Activated CD4-positive, alpha-beta T cell treated with anti-CD3 and anti-CD28 coated beads, Interleukin-2, amount 10 ng/mL, durations not matched to agents 7 days and 5 days (primary cell): Measurements from ENCODE around the gene DIDO1. TPM values are rescaled to one million over a fixed set of nuclear protein-coding genes. Genes with fewer than 3 reads are reported as not detected.
A peak's percentile ranks its signal among the peaks of the same experiment; 100 is the strongest.

Experiments used
- CTCF ChIA-PET: fragments of 350-600 bp; sonication (Branson Sonifier 250); formaldehyde crosslinking; loops from one replicate; lab custom pipeline; 2021; ENCODE audit warnings: antibody characterized with exemption; lab: Charles Lee
- POLR2A ChIA-PET: fragments of 350-600 bp; sonication (Branson Sonifier 250); formaldehyde crosslinking; loops from one replicate; lab custom pipeline; 2021; ENCODE audit warnings: antibody characterized with exemption; lab: Charles Lee
- DNase-seq: peaks from one replicate; pipeline ENCODE4 v3.0.0-alpha.2; 2020
- H3K27ac Mint-ChIP-seq: one replicate; pipeline ENCODE4 v1.8.0; 2021; ENCODE audit warnings: mild to moderate bottlenecking, moderate library complexity, mixed read lengths
- H3K27me3 Mint-ChIP-seq: one replicate; pipeline ENCODE4 v1.8.0; 2021; ENCODE audit warnings: mixed read lengths
- H3K36me3 Mint-ChIP-seq: one replicate; pipeline ENCODE4 v1.8.0; 2021; ENCODE audit warnings: low read depth, mixed read lengths
- H3K4me1 Mint-ChIP-seq: one replicate; pipeline ENCODE4 v1.8.0; 2021; ENCODE audit warnings: mixed read lengths
- H3K4me3 Mint-ChIP-seq: one replicate; pipeline ENCODE4 v1.8.0; 2021; ENCODE audit warnings: mild to moderate bottlenecking, moderate library complexity, mixed read lengths
- H3K9me3 Mint-ChIP-seq: one replicate; pipeline ENCODE4 v1.8.0; 2021; ENCODE audit warnings: mixed read lengths
- total RNA-seq, 2 experiments: library from RNA; stranded (reverse); gene quantifications; one replicate each; pipeline ENCODE4 v1.2.3, GENCODE V29; 2021

Gene DIDO1
- total RNA-seq, 2 experiments from 2014 or later, result 78.3 to 79.4 TPM

DNA sequence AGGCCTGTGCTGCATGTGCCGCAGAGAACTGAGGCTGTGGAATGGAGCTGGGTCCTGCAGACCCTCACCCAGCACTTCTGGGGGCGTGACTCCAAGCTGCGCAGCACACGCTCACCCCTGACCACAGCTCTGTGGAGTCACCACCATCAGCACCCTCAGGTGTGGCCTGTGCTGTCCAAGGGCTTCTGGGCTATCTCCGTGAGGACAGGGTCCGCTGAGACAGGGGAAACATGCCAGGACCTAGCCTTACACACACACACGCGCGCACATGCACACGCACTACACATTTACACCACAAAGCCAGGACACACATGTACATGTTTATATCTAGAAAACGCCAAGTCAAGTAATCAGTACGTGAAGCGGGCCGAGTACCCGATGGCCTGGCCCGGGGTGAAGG lies 37.9 kb downstream of the DIDO1 start:
- POLR2A ChIA-PET, result no interaction called here
- CTCF ChIA-PET, result interaction anchor here (1.2 kb wide), 1 partner anchor 9 kb away, joined by 4 read pairs; no protein-coding TSS in a partner anchor
- no peak for DNase-seq
- Mint-ChIP-seq H3K4me1 (peaks cover 46% of the 10 kb centered on the region), H3K27me3 (no peaks in the 10 kb centered on the region), H3K27ac (no peak overlapping the region), H3K36me3 (peaks cover 62% of the 10 kb centered on the region), H3K9me3 (no peaks in the 10 kb centered on the region), H3K4me3 (no peak overlapping the region)

DNA sequence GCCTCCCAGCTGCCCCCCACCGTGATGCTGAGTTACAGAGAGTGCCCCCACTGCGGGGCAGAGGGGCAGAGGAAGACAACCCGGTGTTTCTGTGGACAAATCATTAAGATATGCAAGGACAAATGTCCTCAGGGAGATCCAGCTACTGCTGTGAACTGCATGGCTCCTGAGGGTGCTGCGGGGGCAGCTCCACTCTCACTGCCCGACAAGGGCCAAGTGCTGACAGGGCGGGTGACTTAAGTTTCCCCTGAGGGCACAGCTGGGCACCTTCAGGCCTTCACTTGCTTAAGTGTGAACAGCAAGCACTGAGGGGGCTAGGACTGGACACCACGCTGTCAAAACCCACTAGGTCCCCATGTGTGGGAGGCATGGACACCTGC lies 38.5 kb downstream of the DIDO1 start:
- H3K27me3 Mint-ChIP-seq, result no peaks in the 10 kb centered on the region
- H3K9me3 Mint-ChIP-seq, result no peaks in the 10 kb centered on the region
- ChIA-PET POLR2A (no interaction called here), CTCF (interaction anchor here (1.0 to 1.8 kb wide), 3 partner anchors 10 to 84 kb away, joined by 4 to 5 read pairs (median 4); no protein-coding TSS in a partner anchor)
- H3K27ac Mint-ChIP-seq, result no peak overlapping the region
- no peak overlapping the region for H3K4me3 Mint-ChIP-seq
- H3K4me1 Mint-ChIP-seq, result peaks cover 41% of the 10 kb centered on the region
- peaks cover 57% of the 10 kb centered on the region for H3K36me3 Mint-ChIP-seq
- DNase-seq, result no peak

DNA sequence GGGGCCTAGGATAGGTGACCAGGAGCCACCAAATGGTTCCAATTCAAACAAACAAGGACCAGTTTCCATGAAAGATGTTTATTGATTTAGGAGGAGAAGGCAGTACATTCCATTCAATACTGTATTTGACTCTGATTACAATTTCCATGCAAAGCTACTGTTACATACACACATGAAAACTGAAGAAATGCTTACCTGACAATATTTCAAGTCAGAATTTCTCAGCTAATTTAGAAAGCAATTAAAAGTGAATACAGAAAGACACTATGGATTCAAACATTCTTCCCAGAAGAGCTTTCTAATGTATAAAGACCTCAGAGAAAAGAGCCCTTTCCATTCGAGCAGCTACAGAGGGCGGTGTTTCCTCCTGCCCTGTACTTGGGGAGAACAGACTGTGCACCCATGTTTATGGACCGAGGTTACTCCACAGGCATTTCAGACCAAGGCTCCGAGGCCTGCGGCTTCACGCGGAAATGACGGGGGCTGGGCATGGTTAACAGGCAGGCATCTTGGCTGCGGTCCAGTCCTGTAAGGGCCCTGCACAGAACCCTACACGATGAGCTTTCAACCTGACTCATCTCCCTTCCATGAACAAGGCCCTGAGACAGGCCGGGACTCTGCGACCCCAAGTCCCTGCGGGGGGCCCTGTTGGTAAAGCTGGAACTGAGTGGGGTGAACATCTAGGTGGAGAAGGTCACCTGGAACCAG lies 39.0 kb downstream of the DIDO1 start:
- ChIA-PET CTCF (interaction anchor here (0.8 to 1.8 kb wide), 4 partner anchors 10 to 85 kb away, joined by 3 to 5 read pairs (median 4); no protein-coding TSS in a partner anchor), POLR2A (no interaction called here)
- H3K4me3 Mint-ChIP-seq, result no peak overlapping the region
- DNase-seq, result peak; percentile 23
- H3K9me3 Mint-ChIP-seq, result no peaks in the 10 kb centered on the region
- H3K27ac Mint-ChIP-seq, result peak overlapping the region; percentile 13
- H3K27me3 Mint-ChIP-seq, result no peaks in the 10 kb centered on the region
- peaks cover 36% of the 10 kb centered on the region for H3K4me1 Mint-ChIP-seq
- H3K36me3 Mint-ChIP-seq, result peaks cover 52% of the 10 kb centered on the region

DNA sequence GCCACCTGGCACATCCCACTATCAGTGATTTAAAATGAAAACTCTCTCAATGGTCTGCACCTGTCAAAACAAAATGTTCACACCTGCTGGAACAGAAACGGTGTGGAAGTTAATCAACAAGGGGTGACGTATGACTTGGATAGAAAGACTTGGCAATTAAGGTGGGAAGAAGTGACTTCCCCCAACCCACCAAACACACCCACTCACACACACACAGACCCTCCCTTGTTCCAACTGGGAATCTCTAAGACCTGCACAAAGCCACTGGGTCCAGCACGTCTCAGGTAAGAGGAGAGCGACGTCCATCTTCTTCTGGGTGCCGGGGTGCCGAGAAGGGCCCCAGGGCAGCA lies 39.6 kb downstream of the DIDO1 start:
- no peaks in the 10 kb centered on the region for H3K9me3 Mint-ChIP-seq
- H3K27me3 Mint-ChIP-seq, result no peaks in the 10 kb centered on the region
- H3K27ac Mint-ChIP-seq, result peak overlapping the region; percentile 52
- peaks cover 52% of the 10 kb centered on the region for H3K36me3 Mint-ChIP-seq
- peaks cover 29% of the 10 kb centered on the region for H3K4me1 Mint-ChIP-seq
- no peak for DNase-seq
- H3K4me3 Mint-ChIP-seq, result no peak overlapping the region
- ChIA-PET POLR2A (no interaction called here), CTCF (interaction anchor here (0.8 to 1.8 kb wide), 3 partner anchors 9 to 86 kb away, joined by 3 to 5 read pairs (median 4); no protein-coding TSS in a partner anchor)

DNA sequence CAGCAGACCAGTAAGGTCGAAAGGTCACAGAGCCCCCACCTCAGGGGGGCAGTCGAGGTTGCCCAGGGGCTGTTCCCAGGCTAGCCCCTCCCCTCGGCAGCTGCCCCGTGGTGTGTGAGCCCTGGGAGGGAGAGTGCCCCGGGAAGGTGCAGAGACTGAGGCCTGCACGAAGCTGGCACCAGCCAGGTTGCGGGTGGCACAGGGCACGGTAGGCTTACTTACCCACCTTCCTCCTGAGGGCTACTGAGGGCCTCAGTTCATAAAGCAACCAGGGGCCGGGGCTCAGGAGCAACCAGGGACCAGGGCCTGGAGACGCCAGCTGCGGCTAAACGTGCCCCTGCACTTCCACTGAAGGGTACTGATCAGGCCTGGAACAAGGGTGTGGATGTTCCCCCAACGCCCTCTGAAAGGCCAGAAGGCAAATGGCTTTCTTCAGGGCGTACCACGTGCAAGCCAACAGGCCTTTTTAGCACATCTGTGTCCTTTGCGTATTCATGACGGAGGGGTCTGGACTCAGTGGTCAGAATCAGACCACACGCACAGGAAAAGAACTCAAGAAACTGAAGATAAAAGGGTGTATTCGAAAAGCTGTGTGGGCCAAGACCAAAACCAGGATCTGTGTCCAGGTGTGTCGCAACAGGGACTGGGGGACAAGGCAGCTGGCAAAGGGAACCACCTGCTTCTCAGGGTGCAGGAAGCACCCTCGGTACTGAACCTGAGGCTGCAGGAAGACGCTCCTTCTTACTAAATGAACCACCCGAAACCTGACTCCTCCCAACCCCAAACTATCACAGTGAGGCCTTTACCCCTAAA lies 40.2 kb downstream of the DIDO1 start:
- peak overlapping the region; percentile 52 for H3K27ac Mint-ChIP-seq
- CTCF ChIA-PET, result interaction anchor here (1.0 to 1.8 kb wide), 2 partner anchors 15 to 22 kb away, joined by 3 to 5 read pairs; no protein-coding TSS in a partner anchor
- POLR2A ChIA-PET, result no interaction called here
- no peak overlapping the region for H3K4me3 Mint-ChIP-seq
- DNase-seq, result no peak
- H3K27me3 Mint-ChIP-seq, result no peaks in the 10 kb centered on the region
- H3K36me3 Mint-ChIP-seq, result peaks cover 51% of the 10 kb centered on the region
- peaks cover 24% of the 10 kb centered on the region for H3K4me1 Mint-ChIP-seq
- no peaks in the 10 kb centered on the region for H3K9me3 Mint-ChIP-seq

DNA sequence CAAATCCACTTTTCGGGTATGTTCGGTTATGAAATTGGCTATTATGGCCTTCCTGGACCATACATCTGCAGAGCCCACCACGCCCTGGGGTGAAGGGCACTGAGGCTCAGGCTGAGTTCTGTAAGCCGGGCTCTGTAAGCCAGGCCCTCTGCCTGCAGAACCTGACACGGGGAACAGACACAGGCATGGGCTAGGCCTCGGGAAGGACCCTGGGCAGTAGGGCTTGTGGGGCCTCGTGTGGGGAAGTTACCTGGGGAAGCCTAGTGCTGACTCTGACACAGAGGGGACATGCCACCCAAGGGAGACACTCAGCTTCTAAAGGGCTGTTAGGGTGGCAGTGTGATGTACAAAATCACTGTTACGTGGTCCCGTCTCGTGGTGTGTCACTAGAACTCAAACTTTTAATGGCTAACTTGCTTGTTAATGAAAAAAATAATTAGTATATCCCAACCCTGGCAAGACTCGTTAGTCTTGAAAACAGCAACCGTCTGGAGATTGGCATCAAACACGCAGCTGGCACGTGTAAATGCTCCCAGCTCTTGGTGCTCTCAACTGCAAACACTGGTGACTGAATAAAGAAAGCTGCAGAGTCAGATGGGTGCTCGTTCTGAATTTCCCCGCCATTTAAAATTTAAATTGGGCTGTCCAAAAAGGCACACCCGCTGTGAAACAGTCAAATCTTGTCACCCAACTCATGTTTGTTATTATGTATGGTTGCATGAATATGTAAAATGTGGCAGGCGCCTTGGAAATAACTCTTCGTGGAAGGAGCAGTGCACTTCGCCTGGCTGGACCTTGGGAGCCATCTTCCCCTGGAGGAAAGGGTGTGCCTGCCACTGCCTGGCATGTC lies 41.0 kb downstream of the DIDO1 start:
- Mint-ChIP-seq H3K4me1 (peaks cover 16% of the 10 kb centered on the region), H3K4me3 (no peak overlapping the region), H3K36me3 (peaks cover 44% of the 10 kb centered on the region), H3K27ac (no peak overlapping the region), H3K9me3 (no peaks in the 10 kb centered on the region), H3K27me3 (no peaks in the 10 kb centered on the region)
- no peak for DNase-seq
- POLR2A ChIA-PET, result no interaction called here
- CTCF ChIA-PET, result interaction anchor here (0.7 to 1.0 kb wide), 2 partner anchors 11 to 23 kb away, joined by 3 read pairs; no protein-coding TSS in a partner anchor

DNA sequence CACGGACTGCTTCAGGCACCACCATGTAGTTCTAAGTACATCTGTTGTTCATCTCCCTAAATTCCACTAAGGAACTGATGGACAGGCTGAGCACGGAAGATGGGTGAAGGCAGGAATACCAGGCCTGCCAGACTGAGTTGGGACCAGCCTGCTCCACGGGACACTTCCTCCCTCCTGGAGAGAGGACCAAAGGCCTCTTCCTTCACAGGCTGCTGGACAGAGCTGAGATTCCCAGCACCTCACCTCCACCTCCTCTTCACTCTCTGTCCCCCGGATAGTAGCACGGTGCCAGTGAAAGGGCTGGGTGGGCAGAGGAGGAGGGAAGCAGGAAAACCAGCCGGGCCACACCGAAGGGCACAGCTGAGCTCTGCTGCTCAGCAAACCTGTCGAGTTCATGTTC lies 41.7 kb downstream of the DIDO1 start:
- H3K4me1 Mint-ChIP-seq, result peaks cover 15% of the 10 kb centered on the region
- ChIA-PET CTCF (interaction anchor here (0.7 kb wide), 1 partner anchor 10 kb away, joined by 3 read pairs; no protein-coding TSS in a partner anchor), POLR2A (no interaction called here)
- no peak overlapping the region for H3K27ac Mint-ChIP-seq
- no peak for DNase-seq
- no peaks in the 10 kb centered on the region for H3K27me3 Mint-ChIP-seq
- H3K9me3 Mint-ChIP-seq, result no peaks in the 10 kb centered on the region
- peaks cover 37% of the 10 kb centered on the region for H3K36me3 Mint-ChIP-seq
- H3K4me3 Mint-ChIP-seq, result no peak overlapping the region

DNA sequence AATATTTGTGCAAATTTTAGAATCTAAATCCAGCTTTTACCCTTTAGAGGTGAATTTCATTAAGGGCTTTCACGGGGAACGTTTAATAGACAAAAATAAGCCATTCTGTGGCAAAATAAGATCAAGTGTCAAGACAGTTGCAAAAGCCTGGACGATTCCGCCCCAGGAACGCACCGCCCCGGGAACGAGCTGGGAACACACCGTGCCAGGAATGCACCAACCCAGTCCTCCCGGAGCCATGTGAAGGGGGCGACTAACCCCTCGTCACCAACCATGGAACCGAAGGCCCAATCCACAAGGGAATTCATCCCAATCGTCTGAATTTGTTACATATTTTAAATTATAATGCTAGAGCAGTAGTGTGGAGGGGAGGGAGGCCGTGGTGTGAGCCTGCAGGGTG lies 43.9 kb downstream of the DIDO1 start:
- peaks cover 17% of the 10 kb centered on the region for H3K4me1 Mint-ChIP-seq
- DNase-seq, result no peak
- ChIA-PET CTCF (no interaction called here), POLR2A (no interaction called here)
- H3K4me3 Mint-ChIP-seq, result no peak overlapping the region
- no peaks in the 10 kb centered on the region for H3K9me3 Mint-ChIP-seq
- no peak overlapping the region for H3K27ac Mint-ChIP-seq
- no peaks in the 10 kb centered on the region for H3K27me3 Mint-ChIP-seq
- peaks cover 24% of the 10 kb centered on the region for H3K36me3 Mint-ChIP-seq

DNA sequence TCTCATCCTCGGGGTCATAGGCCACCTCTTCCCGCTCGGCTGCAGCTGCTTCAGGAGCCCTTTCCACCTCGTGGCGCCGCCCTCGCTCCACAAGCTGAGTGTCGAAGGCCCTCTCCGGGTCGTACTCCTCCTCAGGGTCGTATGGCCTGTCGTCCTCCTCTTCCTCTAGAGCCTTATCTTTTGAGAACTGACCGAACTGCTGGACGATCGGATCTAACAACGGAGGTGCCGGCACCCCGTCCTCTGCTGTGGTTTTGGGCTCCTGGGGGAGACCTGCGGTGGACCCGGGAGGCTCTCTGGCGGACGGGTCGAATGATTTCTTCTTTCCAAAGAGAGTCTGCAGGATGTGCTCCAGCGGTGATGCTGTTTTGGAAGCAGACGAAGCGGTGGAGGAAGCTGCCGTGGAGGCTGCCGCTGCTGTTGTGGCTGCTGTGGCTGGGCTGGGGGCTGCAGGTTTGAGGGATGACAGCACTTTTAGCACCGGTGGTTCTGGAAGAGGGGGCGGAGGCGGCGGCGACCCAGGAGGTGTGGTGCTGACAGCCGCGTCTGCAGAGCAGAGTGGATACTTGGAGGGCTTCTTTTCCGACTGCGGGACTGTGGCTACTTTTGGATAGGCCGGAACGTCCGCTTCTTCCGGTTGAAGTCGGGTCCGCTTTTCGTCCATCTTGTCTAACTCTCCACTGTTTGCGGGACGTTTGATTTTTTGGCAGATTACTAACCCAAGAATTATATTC lies 44.5 kb downstream of the DIDO1 start:
- Mint-ChIP-seq H3K9me3 (no peaks in the 10 kb centered on the region), H3K27ac (no peak overlapping the region), H3K27me3 (no peaks in the 10 kb centered on the region), H3K36me3 (peaks cover 18% of the 10 kb centered on the region), H3K4me1 (peaks cover 11% of the 10 kb centered on the region), H3K4me3 (no peak overlapping the region)
- ChIA-PET POLR2A (no interaction called here), CTCF (no interaction called here)
- DNase-seq, result no peak

DNA sequence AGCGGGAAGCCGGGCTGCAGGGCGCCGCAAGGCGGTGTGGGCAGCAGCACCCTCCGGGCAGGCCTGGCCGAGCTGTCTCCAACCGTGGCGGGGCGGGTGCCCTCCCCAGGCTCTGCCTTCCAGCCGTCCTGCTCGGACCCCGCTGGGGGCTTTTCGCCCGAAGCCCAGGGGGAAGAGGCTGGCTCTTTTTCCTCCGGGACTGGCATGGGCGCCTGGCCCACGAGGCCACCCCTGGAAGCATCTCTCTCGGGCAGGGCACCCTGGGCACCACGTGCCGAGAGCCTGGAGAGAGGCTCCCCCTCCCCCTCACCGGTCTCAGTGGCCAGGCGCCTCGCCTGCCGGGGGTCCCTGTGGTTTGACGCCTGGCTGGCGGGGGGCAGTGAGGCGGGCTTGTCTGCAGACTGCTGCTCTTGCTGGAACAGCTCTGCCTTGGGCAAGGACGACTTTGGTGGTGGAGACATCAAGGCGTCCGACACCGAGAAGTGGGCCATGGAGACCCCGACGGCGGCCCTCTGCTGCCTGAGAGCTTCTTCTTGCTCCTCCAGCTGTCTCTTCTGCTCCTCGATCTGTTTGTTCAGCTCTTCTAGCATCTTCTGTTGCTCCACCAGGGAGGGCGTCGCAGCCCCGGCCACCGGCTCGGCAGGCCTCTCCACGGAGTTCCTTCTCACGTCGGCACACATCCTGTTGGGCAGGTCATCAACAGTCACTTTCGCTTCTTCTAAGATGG lies 45.2 kb downstream of the DIDO1 start:
- ChIA-PET POLR2A (no interaction called here), CTCF (no interaction called here)
- no peak for DNase-seq
- no peaks in the 10 kb centered on the region for H3K27me3 Mint-ChIP-seq
- H3K36me3 Mint-ChIP-seq, result peaks cover 11% of the 10 kb centered on the region
- no peaks in the 10 kb centered on the region for H3K9me3 Mint-ChIP-seq
- H3K4me1 Mint-ChIP-seq, result peaks cover 4% of the 10 kb centered on the region
- no peak overlapping the region for H3K27ac Mint-ChIP-seq
- H3K4me3 Mint-ChIP-seq, result no peak overlapping the region

DNA sequence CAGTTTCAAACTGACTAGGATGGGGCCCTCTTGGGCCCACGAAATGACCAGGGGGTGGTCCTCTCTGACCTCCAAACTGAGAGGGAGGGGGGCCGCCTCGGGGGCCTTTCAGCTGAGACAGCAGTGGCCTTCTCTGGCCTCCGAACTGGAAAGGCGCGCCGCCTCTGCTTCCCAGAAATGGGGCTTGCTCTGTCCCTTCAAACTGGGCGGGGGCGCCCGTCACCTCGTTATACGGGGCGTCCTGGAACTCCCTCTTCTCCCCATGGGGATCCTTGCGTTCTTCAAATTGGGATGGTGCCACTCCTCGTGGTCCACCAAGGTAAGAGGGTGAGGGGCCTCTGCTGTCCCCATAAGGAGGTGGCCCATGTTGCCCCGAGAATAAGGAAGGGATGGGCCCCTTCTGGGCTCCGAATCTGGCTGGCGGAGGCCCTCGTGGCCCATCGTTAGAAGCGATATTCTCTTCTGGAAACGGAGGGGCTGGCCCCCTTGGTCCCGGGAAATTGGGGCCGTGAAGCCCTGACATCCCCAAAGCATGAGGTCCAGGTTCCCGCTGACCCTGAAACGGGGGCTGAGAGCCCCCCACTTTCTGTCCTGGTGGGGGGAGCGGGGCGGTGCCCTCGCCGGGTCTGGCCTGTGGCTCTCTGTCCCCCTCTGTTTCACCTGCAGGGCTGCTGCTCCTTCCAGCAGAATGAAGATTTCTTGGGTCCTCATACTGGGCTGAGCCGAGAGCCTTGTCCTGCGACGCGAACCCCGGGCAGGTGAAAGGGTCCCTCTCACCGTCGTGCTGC lies 46.0 kb downstream of the DIDO1 start:
- Mint-ChIP-seq H3K27me3 (no peaks in the 10 kb centered on the region), H3K9me3 (no peaks in the 10 kb centered on the region), H3K4me3 (no peak overlapping the region), H3K36me3 (peaks cover 11% of the 10 kb centered on the region), H3K27ac (no peak overlapping the region), H3K4me1 (peaks cover 9% of the 10 kb centered on the region)
- ChIA-PET POLR2A (no interaction called here), CTCF (no interaction called here)
- DNase-seq, result no peak
